ENCODE data around the gene HSF4.

Gene HSF4

GRCh38 chr16:67199808-67200198, 35.3 kb downstream of the HSF4 start:
- TF ChIP-seq ZFX (IDR thresholded peaks at IDR 0.05), result no peak
- peak; percentile 83 for TF ChIP-seq CTCF (conservative IDR thresholded peaks at IDR 0.05)
- peak overlapping the region; percentile 84 for H3K27ac ChIP-seq

DNA sequence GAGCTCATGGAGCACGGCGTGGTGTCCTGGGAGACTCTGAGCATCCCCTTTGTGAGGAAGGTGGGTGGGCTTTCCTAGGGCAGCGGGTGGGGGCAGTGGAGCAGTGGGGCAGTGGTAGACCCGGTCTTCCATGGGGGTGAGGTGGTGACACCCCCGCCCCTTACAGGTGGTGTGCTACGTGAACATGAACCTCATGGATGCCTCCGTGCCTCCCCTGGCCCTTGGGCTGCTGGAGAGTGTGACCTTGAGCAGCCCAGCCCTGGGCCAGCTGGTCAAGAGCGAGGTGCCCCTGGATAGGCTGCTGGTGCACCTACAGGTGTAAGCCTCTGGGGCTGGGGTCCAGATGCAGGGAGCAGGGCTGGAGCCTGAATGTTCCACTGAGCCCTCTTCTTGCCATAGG, 35.9 kb downstream of the HSF4 start:
- TF ChIP-seq CTCF (conservative IDR thresholded peaks at IDR 0.05) (no peak), ZFX (IDR thresholded peaks at IDR 0.05) (no peak)
- H3K27ac ChIP-seq, result peak overlapping the region; percentile 84; the same call in 1 of the 2 replicates

- TF ChIP-seq CTCF (conservative IDR thresholded peaks at IDR 0.05) (no peak), ZFX (IDR thresholded peaks at IDR 0.05) (no peak)
- no peak overlapping the region for H3K27ac ChIP-seq
Measured at GRCh38 chr16:67201411-67202345, 37.1 kb downstream of the HSF4 start.

DNA sequence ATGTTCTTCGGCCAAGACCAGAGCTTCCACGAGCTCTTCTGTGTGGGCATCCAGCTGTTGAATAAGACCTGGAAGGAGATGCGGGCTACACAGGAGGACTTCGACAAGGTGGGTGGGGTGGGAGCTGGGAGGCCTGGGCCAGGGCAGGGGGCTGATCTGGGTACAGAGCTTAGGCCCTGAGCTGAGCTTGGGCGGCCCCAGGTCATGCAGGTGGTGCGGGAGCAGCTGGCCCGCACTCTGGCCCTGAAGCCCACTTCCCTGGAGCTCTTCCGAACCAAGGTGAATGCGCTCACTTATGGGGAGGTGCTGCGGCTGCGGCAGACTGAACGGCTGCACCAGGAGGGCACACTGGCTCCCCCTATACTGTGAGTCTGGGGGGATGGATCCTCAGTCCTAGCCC, 37.9 kb downstream of the HSF4 start:
- TF ChIP-seq CTCF (conservative IDR thresholded peaks at IDR 0.05) (no peak), ZFX (IDR thresholded peaks at IDR 0.05) (no peak)
- H3K27ac ChIP-seq, result no peak overlapping the region

- no peak for TF ChIP-seq CTCF (conservative IDR thresholded peaks at IDR 0.05)
- TF ChIP-seq ZFX (IDR thresholded peaks at IDR 0.05), result no peak
- H3K27ac ChIP-seq, result no peak overlapping the region
Measured at GRCh38 chr16:67202956-67203493, 38.5 kb downstream of the HSF4 start.

- H3K27ac ChIP-seq, result no peak overlapping the region
- TF ChIP-seq ZFX (IDR thresholded peaks at IDR 0.05) (no peak), CTCF (conservative IDR thresholded peaks at IDR 0.05) (no peak)
Measured at GRCh38 chr16:67204076-67204475, 39.5 kb downstream of the HSF4 start.

DNA sequence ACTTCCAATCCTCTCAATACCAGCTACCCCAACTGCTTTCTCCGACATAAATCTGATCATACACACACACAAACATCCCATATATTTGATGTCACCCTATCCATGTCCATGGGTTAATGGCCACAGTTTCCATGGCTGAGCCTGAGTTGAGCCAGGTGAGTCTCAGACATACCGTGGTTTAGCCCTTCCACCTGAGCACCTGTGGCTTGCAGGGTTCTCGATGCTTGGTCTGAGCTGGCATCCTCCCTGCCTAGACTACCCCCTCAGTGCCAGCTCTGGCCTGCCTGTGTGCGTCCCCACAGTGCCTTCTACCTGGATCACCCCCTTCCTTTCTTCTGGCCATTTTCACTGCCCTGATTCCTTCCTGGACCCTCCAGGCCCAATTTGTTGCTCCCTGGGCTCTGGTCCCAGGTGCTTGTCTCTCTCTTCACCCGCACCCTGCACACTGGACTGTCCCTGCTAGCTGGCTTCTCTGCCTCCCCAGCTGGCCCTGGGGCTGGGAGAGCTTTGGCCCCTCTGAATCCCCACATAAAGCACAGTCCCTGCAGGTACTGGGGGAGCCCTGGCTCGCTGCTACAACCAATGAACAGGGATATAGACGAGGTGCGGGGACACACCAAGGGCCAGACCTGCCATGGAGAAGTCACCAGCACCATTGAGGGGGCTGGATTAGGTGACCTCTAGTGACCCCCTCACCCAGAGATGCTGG, 41.7 kb downstream of the HSF4 start:
- H3K27ac ChIP-seq, result peak overlapping the region; percentile 34; the same call in 1 of the 2 replicates
- TF ChIP-seq ZFX (IDR thresholded peaks at IDR 0.05) (no peak), CTCF (conservative IDR thresholded peaks at IDR 0.05) (no peak)

Measured in C4-2B (cell line).